CD4-positive, CD25-positive, alpha-beta regulatory T cell (primary cell): Measurements from ENCODE around the gene STX4. TPM values are rescaled to one million over a fixed set of nuclear protein-coding genes. Genes with fewer than 3 reads are reported as not detected.

Source experiments
- ATAC-seq, 2 donors: fragments of 150-1000 bp; cut with Tn5 transposase; one replicate each; pipeline ENCODE4 v1.10.0; 2021; ENCODE audit warnings: low read depth in 2 of 2, moderate number of reproducible peaks in 2 of 2, moderate library complexity in 1 of 2
- DNase-seq, 3 donors: peaks; one replicate each; pipeline versions ENCODE4 v3.0.0 to v3.0.0-alpha.2; 2012 to 2022; ENCODE audit warnings: mixed read lengths in 1 of 3
- H3K27ac ChIP-seq: one replicate; pipeline ENCODE4 v1.7.0; 2013; ENCODE audit warnings: mild to moderate bottlenecking, low read length; ENCODE audit not compliant: insufficient read depth, poor library complexity, severe bottlenecking
- H3K27me3 ChIP-seq: one replicate; pipeline ENCODE4 v1.7.0; 2013; ENCODE audit warnings: low read length; ENCODE audit not compliant: control insufficient read depth, insufficient read depth
- H3K36me3 ChIP-seq: one replicate; pipeline ENCODE4 v1.7.0; 2013; ENCODE audit warnings: mild to moderate bottlenecking, low read length, moderate library complexity; ENCODE audit not compliant: control insufficient read depth, insufficient read depth
- H3K4me1 ChIP-seq: 2 replicates; pipeline ENCODE4 v1.7.0; 2013; ENCODE audit warnings: mild to moderate bottlenecking, low read length; ENCODE audit not compliant: insufficient read depth, control insufficient read depth, poor library complexity, severe bottlenecking
- H3K4me3 ChIP-seq: one replicate; pipeline ENCODE4 v1.7.0; 2013; ENCODE audit warnings: low read depth, mild to moderate bottlenecking, low read length, moderate library complexity
- H3K9me3 ChIP-seq, 2 experiments: 1 replicate in 1 of 2; 2 replicates in 1 of 2; pipeline ENCODE4 v1.7.0; 2013; ENCODE audit warnings: low read length in 2 of 2, mild to moderate bottlenecking in 1 of 2, moderate library complexity in 1 of 2; ENCODE audit not compliant: control insufficient read depth in 2 of 2
- H3K27ac Mint-ChIP-seq, 3 donors: one replicate each; pipeline ENCODE4 v1.8.0; 2020 to 2022; ENCODE audit warnings: mild to moderate bottlenecking in 3 of 3, mixed read lengths in 3 of 3, moderate library complexity in 2 of 3
- H3K27me3 Mint-ChIP-seq: one replicate; pipeline ENCODE4 v1.8.0; 2022; ENCODE audit warnings: mild to moderate bottlenecking, mixed read lengths
- H3K36me3 Mint-ChIP-seq: one replicate; pipeline ENCODE4 v1.8.0; 2020; ENCODE audit warnings: mixed read lengths
- H3K4me1 Mint-ChIP-seq, 4 donors: one replicate each; pipeline ENCODE4 v1.8.0; 2020 to 2022; ENCODE audit warnings: mixed read lengths in 4 of 4, mild to moderate bottlenecking in 1 of 4
- H3K4me3 Mint-ChIP-seq, 4 donors: one replicate each; pipeline ENCODE4 v1.8.0; 2020 to 2022; ENCODE audit warnings: mild to moderate bottlenecking in 4 of 4, mixed read lengths in 4 of 4, moderate library complexity in 3 of 4
- H3K9me3 Mint-ChIP-seq, 7 donors: one replicate each; pipeline ENCODE4 v1.8.0; 2020 to 2022; ENCODE audit warnings: mixed read lengths in 7 of 7, mild to moderate bottlenecking in 3 of 7, moderate library complexity in 2 of 7
- polyA plus RNA-seq, 4 donors: library from polyadenylated mRNA; unstranded; fragments of 300-500 nt; fragmentation: Illumina TruSeq; gene quantifications; one replicate each; pipeline ENCODE4 v1.2.3, GENCODE V29; 2021
- total RNA-seq: library from RNA; stranded (reverse); gene quantifications from one replicate; pipeline ENCODE4 v1.2.3, GENCODE V29; 2022

The STX4 gene
- total and polyA plus RNA-seq, 5 donors from 2014 or later, result 19.1 to 80.7 (median 27.2) TPM

GRCh38 chr16:31085873-31086628 is 52.7 kb downstream of the STX4 start:
- Mint-ChIP-seq H3K27ac (no peak overlapping the region), H3K9me3 (no peaks in the 10 kb centered on the region), H3K27me3 (no peaks in the 10 kb centered on the region), H3K4me3 (peak overlapping the region in 1 of 4 donors; percentile 60), H3K36me3 (peaks cover 3% of the 10 kb centered on the region), H3K4me1 (peaks cover 0 to 9% (median 3%) of the 10 kb centered on the region in 4 donors)
- Histone ChIP-seq H3K27ac (no peak overlapping the region), H3K9me3 (no peaks in the 10 kb centered on the region), H3K27me3 (no peaks in the 10 kb centered on the region), H3K36me3 (peaks cover 12% of the 10 kb centered on the region), H3K4me3 (no peak overlapping the region), H3K4me1 (peaks cover 2% of the 10 kb centered on the region)
- ATAC-seq, result no peak
- no peak for DNase-seq

- H3K27me3 ChIP-seq, result no peaks in the 10 kb centered on the region
- H3K4me3 ChIP-seq, result no peak overlapping the region
- DNase-seq (no peak), ATAC-seq (no peak)
- no peaks in the 10 kb centered on the region for H3K9me3 ChIP-seq
- H3K27ac Mint-ChIP-seq, result no peak overlapping the region
- peaks cover 14% of the 10 kb centered on the region for H3K36me3 ChIP-seq
- H3K4me3 Mint-ChIP-seq, result peak overlapping the region in 1 of 4 donors; percentile 60
- peaks cover 0 to 8% (median 3%) of the 10 kb centered on the region in 4 donors for H3K4me1 Mint-ChIP-seq
- H3K4me1 ChIP-seq, result peaks cover 2% of the 10 kb centered on the region
- no peaks in the 10 kb centered on the region for H3K9me3 Mint-ChIP-seq
- no peaks in the 10 kb centered on the region for H3K27me3 Mint-ChIP-seq
- no peak overlapping the region for H3K27ac ChIP-seq
- peaks cover 3% of the 10 kb centered on the region for H3K36me3 Mint-ChIP-seq
Measured at GRCh38 chr16:31086629-31086906, 53.2 kb downstream of the STX4 start.

- Histone ChIP-seq H3K4me3 (no peak overlapping the region), H3K27ac (no peak overlapping the region), H3K4me1 (no peaks in the 10 kb centered on the region), H3K9me3 (no peaks in the 10 kb centered on the region), H3K27me3 (no peaks in the 10 kb centered on the region), H3K36me3 (peaks cover 14% of the 10 kb centered on the region)
- H3K4me3 Mint-ChIP-seq, result no peak overlapping the region
- no peak for DNase-seq
- no peak for ATAC-seq
- peaks cover 3% of the 10 kb centered on the region for H3K36me3 Mint-ChIP-seq
- H3K27me3 Mint-ChIP-seq, result no peaks in the 10 kb centered on the region
- peaks cover 0 to 6% (median under 1%) of the 10 kb centered on the region in 4 donors for H3K4me1 Mint-ChIP-seq
- no peaks in the 10 kb centered on the region for H3K9me3 Mint-ChIP-seq
- H3K27ac Mint-ChIP-seq, result no peak overlapping the region
Measured at GRCh38 chr16:31087481-31087880, 54.1 kb downstream of the STX4 start.

GRCh38 chr16:31087971-31088370 is 54.6 kb downstream of the STX4 start:
- no peaks in the 10 kb centered on the region for H3K4me1 ChIP-seq
- H3K27ac ChIP-seq, result no peak overlapping the region
- H3K27me3 Mint-ChIP-seq, result no peaks in the 10 kb centered on the region
- peaks cover 14% of the 10 kb centered on the region for H3K36me3 ChIP-seq
- no peak for DNase-seq
- H3K4me3 ChIP-seq, result no peak overlapping the region
- no peak overlapping the region for H3K4me3 Mint-ChIP-seq
- peaks cover 0 to 9% (median 3%) of the 10 kb centered on the region in 4 donors for H3K4me1 Mint-ChIP-seq
- H3K9me3 ChIP-seq, result no peaks in the 10 kb centered on the region
- peaks cover 3% of the 10 kb centered on the region for H3K36me3 Mint-ChIP-seq
- H3K27me3 ChIP-seq, result no peaks in the 10 kb centered on the region
- no peak for ATAC-seq
- H3K27ac Mint-ChIP-seq, result no peak overlapping the region
- no peaks in the 10 kb centered on the region for H3K9me3 Mint-ChIP-seq

GRCh38 chr16:31088459-31089183 is 55.3 kb downstream of the STX4 start, which contains the start of gene PRSS53:
Gene PRSS53, minus strand, starts transcription at chr16:31088943. Its CDS starts 134 bp downstream, at chr16:31088809.
- Mint-ChIP-seq H3K36me3 (no peaks in the 10 kb centered on the region), H3K27ac (no peak within 1 kb of the TSS), H3K4me1 (peaks cover 0 to 11% (median 5%) of the 10 kb centered on the region in 4 donors), H3K9me3 (no peaks in the 10 kb centered on the region), H3K27me3 (no peaks in the 10 kb centered on the region), H3K4me3 (peak within 1 kb of the TSS in 1 of 4 donors; percentile 38)
- no peaks in the 10 kb centered on the region for H3K27me3 ChIP-seq
- peaks cover 14% of the 10 kb centered on the region for H3K36me3 ChIP-seq
- peaks cover 6% of the 10 kb centered on the region for H3K4me1 ChIP-seq
- ATAC-seq (no peak), DNase-seq (no peak)
- no peak within 1 kb of the TSS for H3K27ac ChIP-seq
- H3K9me3 ChIP-seq, result no peaks in the 10 kb centered on the region
- no peak within 1 kb of the TSS for H3K4me3 ChIP-seq

- peaks cover 12% of the 10 kb centered on the region for H3K4me1 ChIP-seq
- H3K27me3 ChIP-seq, result no peaks in the 10 kb centered on the region
- H3K4me1 Mint-ChIP-seq, result peaks cover 2 to 16% (median 10%) of the 10 kb centered on the region in 4 donors
- no peak overlapping the region for H3K4me3 ChIP-seq
- no peak overlapping the region for H3K27ac Mint-ChIP-seq
- no peaks in the 10 kb centered on the region for H3K9me3 ChIP-seq
- H3K27me3 Mint-ChIP-seq, result no peaks in the 10 kb centered on the region
- peaks cover 14% of the 10 kb centered on the region for H3K36me3 ChIP-seq
- H3K36me3 Mint-ChIP-seq, result no peaks in the 10 kb centered on the region
- DNase-seq, result no peak
- no peak overlapping the region for H3K27ac ChIP-seq
- no peak for ATAC-seq
- peak overlapping the region in 1 of 4 donors; percentile 38 for H3K4me3 Mint-ChIP-seq
- H3K9me3 Mint-ChIP-seq, result peaks cover 0 to under 1% (median 0%) of the 10 kb centered on the region in 7 donors
Measured at GRCh38 chr16:31089199-31089598, 55.8 kb downstream of the STX4 start.
